ENCODE data around the gene AAK1.
"Not testable (repeated sequence)": the region's sequence is repeated elsewhere in the genome, so short reads cannot be mapped to it uniquely, and the experiment has no call there.

AAK1 gene

GRCh38 chr2:69660637-69661036 is 17.1 kb upstream of the AAK1 start:
- no peak overlapping the region for H3K4me2 ChIP-seq (ENCODE audit: low read length)
- no peak overlapping the region for H3K27ac ChIP-seq (ENCODE audit: low read length)
- no peak overlapping the region for H3K9ac ChIP-seq (ENCODE audit: low read length)
- no peaks in the 10 kb centered on the region for H4K20me1 ChIP-seq (ENCODE audit: insufficient read depth, low read length)
- no peaks in the 10 kb centered on the region for H3K9me3 ChIP-seq (ENCODE audit: insufficient read depth, low read length)
- no peaks in the 10 kb centered on the region for H3K79me2 ChIP-seq (ENCODE audit: low read length)
- TF ChIP-seq EZH2phosphoT487 (IDR thresholded peaks at IDR 0.05; ENCODE audit: low read depth) (no peak), CTCF (IDR thresholded peaks at IDR 0.05; ENCODE audit: low read depth, low read length) (no peak)
- no peaks in the 10 kb centered on the region for H3K36me3 ChIP-seq (replicated peaks; ENCODE audit: low read depth, low read length)
- peaks cover 56% of the 10 kb centered on the region for H3K27me3 ChIP-seq (ENCODE audit: low read depth, low read length)
- no peak overlapping the region for H2AFZ ChIP-seq (ENCODE audit: low read depth, low read length)
- no peak overlapping the region for H3K4me3 ChIP-seq (ENCODE audit: low read length)
- no peaks in the 10 kb centered on the region for H3K4me1 ChIP-seq (ENCODE audit: low read length)

- Histone ChIP-seq H3K9ac (ENCODE audit: low read length) (no peak overlapping the region), H2AFZ (ENCODE audit: low read depth, low read length) (no peak overlapping the region), H3K27me3 (ENCODE audit: low read depth, low read length) (peaks cover 50% of the 10 kb centered on the region), H3K27ac (ENCODE audit: low read length) (no peak overlapping the region), H3K79me2 (ENCODE audit: low read length) (no peaks in the 10 kb centered on the region), H3K4me2 (ENCODE audit: low read length) (no peak overlapping the region), H3K36me3 (replicated peaks; ENCODE audit: low read depth, low read length) (no peaks in the 10 kb centered on the region), H3K4me3 (ENCODE audit: low read length) (no peak overlapping the region), H4K20me1 (ENCODE audit: insufficient read depth, low read length) (no peaks in the 10 kb centered on the region), H3K9me3 (ENCODE audit: insufficient read depth, low read length) (no peaks in the 10 kb centered on the region), H3K4me1 (ENCODE audit: low read length) (no peaks in the 10 kb centered on the region)
- TF ChIP-seq EZH2phosphoT487 (IDR thresholded peaks at IDR 0.05; ENCODE audit: low read depth) (no peak), CTCF (IDR thresholded peaks at IDR 0.05; ENCODE audit: low read depth, low read length) (no peak)
Observed at GRCh38 chr2:69659941-69660483, 16.5 kb upstream of the AAK1 start.

- no peaks in the 10 kb centered on the region for H3K79me2 ChIP-seq (ENCODE audit: low read length)
- no peak overlapping the region for H2AFZ ChIP-seq (ENCODE audit: low read depth, low read length)
- no peak overlapping the region for H3K9ac ChIP-seq (ENCODE audit: low read length)
- TF ChIP-seq EZH2phosphoT487 (IDR thresholded peaks at IDR 0.05; ENCODE audit: low read depth), result no peak
- TF ChIP-seq CTCF (IDR thresholded peaks at IDR 0.05; ENCODE audit: low read depth, low read length), result no peak
- no peaks in the 10 kb centered on the region for H4K20me1 ChIP-seq (ENCODE audit: insufficient read depth, low read length)
- H3K27ac ChIP-seq (ENCODE audit: low read length), result no peak overlapping the region
- H3K4me2 ChIP-seq (ENCODE audit: low read length), result no peak overlapping the region
- no peaks in the 10 kb centered on the region for H3K9me3 ChIP-seq (ENCODE audit: insufficient read depth, low read length)
- H3K4me1 ChIP-seq (ENCODE audit: low read length), result no peaks in the 10 kb centered on the region
- H3K4me3 ChIP-seq (ENCODE audit: low read length), result no peak overlapping the region
- no peaks in the 10 kb centered on the region for H3K36me3 ChIP-seq (replicated peaks; ENCODE audit: low read depth, low read length)
- peaks cover 47% of the 10 kb centered on the region for H3K27me3 ChIP-seq (ENCODE audit: low read depth, low read length)
Observed at GRCh38 chr2:69659349-69659748, 15.8 kb upstream of the AAK1 start.

- H3K9me3 ChIP-seq (ENCODE audit: insufficient read depth, low read length), result no peaks in the 10 kb centered on the region
- no peak overlapping the region for H3K4me2 ChIP-seq (ENCODE audit: low read length)
- no peak overlapping the region for H3K4me3 ChIP-seq (ENCODE audit: low read length)
- H3K27ac ChIP-seq (ENCODE audit: low read length), result no peak overlapping the region
- no peaks in the 10 kb centered on the region for H3K36me3 ChIP-seq (replicated peaks; ENCODE audit: low read depth, low read length)
- peaks cover 17% of the 10 kb centered on the region for H3K4me1 ChIP-seq (ENCODE audit: low read length)
- no peaks in the 10 kb centered on the region for H3K79me2 ChIP-seq (ENCODE audit: low read length)
- no peak overlapping the region for H2AFZ ChIP-seq (ENCODE audit: low read depth, low read length)
- TF ChIP-seq EZH2phosphoT487 (IDR thresholded peaks at IDR 0.05; ENCODE audit: low read depth), result no peak
- TF ChIP-seq CTCF (IDR thresholded peaks at IDR 0.05; ENCODE audit: low read depth, low read length), result no peak
- H3K27me3 ChIP-seq (ENCODE audit: low read depth, low read length), result peaks cover 47% of the 10 kb centered on the region
- H3K9ac ChIP-seq (ENCODE audit: low read length), result no peak overlapping the region
- peaks cover 3% of the 10 kb centered on the region; the same call in 1 of the 2 replicates for H4K20me1 ChIP-seq (ENCODE audit: insufficient read depth, low read length)
Observed at GRCh38 chr2:69652206-69652605, 8.7 kb upstream of the AAK1 start.

GRCh38 chr2:69647196-69647595 is 3.7 kb upstream of the AAK1 start:
- not testable (repeated sequence) for H3K27ac ChIP-seq (ENCODE audit: low read length); H2AFZ ChIP-seq (ENCODE audit: low read depth, low read length); H3K4me3 ChIP-seq (ENCODE audit: low read length); H3K4me2 ChIP-seq (ENCODE audit: low read length); H3K79me2 ChIP-seq (ENCODE audit: low read length); H3K36me3 ChIP-seq (replicated peaks; ENCODE audit: low read depth, low read length); H3K9me3 ChIP-seq (ENCODE audit: insufficient read depth, low read length); H4K20me1 ChIP-seq (ENCODE audit: insufficient read depth, low read length); H3K9ac ChIP-seq (ENCODE audit: low read length)
- H3K4me1 ChIP-seq (ENCODE audit: low read length), result peaks cover 31% of the 10 kb centered on the region
- H3K27me3 ChIP-seq (ENCODE audit: low read depth, low read length), result peaks cover 58% of the 10 kb centered on the region

Measured in OCI-LY3 (cell line).